Pancreas (tissue), 10 donors: Measurements from ENCODE around the gene SLC36A3. TPM values are rescaled to one million over a fixed set of nuclear protein-coding genes. Genes with fewer than 3 reads are reported as not detected.
"Not testable (repeated sequence)": the region's sequence is repeated elsewhere in the genome, so short reads cannot be mapped to it uniquely, and the experiment has no call there.

Source experiments
- ATAC-seq, 4 donors: fragments of 200-7000 bp; cut with Tn5 transposase; one replicate each; pipeline versions ENCODE4 v1.8.0 to v1.9.1; 2020; ENCODE audit warnings: mild to moderate bottlenecking in 4 of 4, moderate library complexity in 4 of 4
- DNase-seq, 6 donors: peaks; one replicate each; pipeline ENCODE4 v3.0.0-alpha.2; 2020
- FAIRE-seq: peaks from 2 replicates; lab custom pipeline; 2012; peaks lifted over from hg19 to GRCh38; lab: Jason Lieb, UNC
- H3K27ac ChIP-seq, 4 donors: fragments of 200-600 bp; sonication (generic); 1 replicate in 3 of 4; 2 replicates in 1 of 4; pipeline versions ENCODE4 v1.5.0 to v1.8.0; 2020
- H3K27me3 ChIP-seq, 4 donors: fragments of 200-600 bp; one replicate each; pipeline ENCODE4 v1.8.0; 2021
- H3K36me3 ChIP-seq, 3 donors: fragments of 200-600 bp; sonication (generic) in 1 of 3; one replicate each; pipeline versions ENCODE4 v1.5.0 to v1.8.0; 2020 to 2021
- H3K4me1 ChIP-seq, 3 donors: fragments of 200-600 bp; one replicate each; pipeline ENCODE4 v1.8.0; 2021
- H3K4me3 ChIP-seq, 4 donors: fragments of 200-600 bp; sonication (generic) in 2 of 4; one replicate each; pipeline versions ENCODE4 v1.5.0 to v1.8.0; 2020 to 2021
- H3K9me3 ChIP-seq, 4 donors: fragments of 200-600 bp; one replicate each; pipeline ENCODE4 v1.8.0; 2021
- whole genome bisulfite sequencing, 2 donors: extraction: QIAGEN DNeasy Blood & Tissue Kit; methylation state at CpG; one replicate each; pipeline ENCODE4 v1.1.7; 2013; 5-methylcytosine and 5-hydroxymethylcytosine counted together
- intact Hi-C, 3 donors: fragments of 100-400 bp; cut with DNase I; formaldehyde crosslinking; loops; one replicate each; pipeline versions ENCODE4 v1.11.1 to v1.14.2; 2022
- polyA plus RNA-seq, 2 donors: library from polyadenylated mRNA; stranded (reverse); fragments of 200-250 nt; gene quantifications; one replicate each; pipeline ENCODE4 v1.2.3, GENCODE V29; 2013
- total RNA-seq, 6 donors: library from RNA; stranded (reverse); fragmentation: NEBNext Ultra II Directional in 4 of 6; extraction: Animal tissue kit (Norgen Biotek cat#: 25700) in 4 of 6; gene quantifications; one replicate each; pipeline versions ENCODE4 v1.2.1 to v1.2.4, GENCODE V29; 2021 to 2023
- TF ChIP-seq, protein P1 (sequence below), 4 donors: fragments of 200-600 bp; sonication (generic) in 3 of 4; IDR thresholded peaks; one replicate each; pipeline versions ENCODE4 v1.5.0 to v1.8.0; 2021; ENCODE audit warnings: antibody characterized with exemption in 4 of 4
- donor health status: healthy with polysubstance abuse.
- donor health status: DM: no; HTN: no; CAD: no; lungs with moderate emphysema.
- donor health status: DM: no; HTN: no; CAD: no.
- donor health status: control.
- donor health status: control.
- donor health status: Bipolar disorder and iron deficiency.
- donor health status: DM: yes; HTN: yes; CAD: no.
- donor health status: DM: no; HTN: no; CAD: no.
- donor health status: DM: no; HTN: no; CAD: no.
- donor health status: DM: yes; HTN: yes; CAD: no.

SLC36A3 gene
- total and polyA plus RNA-seq, 8 donors, result not detected

- ATAC-seq, result no peak
- no peak overlapping the region for H3K4me3 ChIP-seq
Observed at GRCh38 chr5:151258816-151259215, 44.8 kb downstream of the SLC36A3 start.

DNA sequence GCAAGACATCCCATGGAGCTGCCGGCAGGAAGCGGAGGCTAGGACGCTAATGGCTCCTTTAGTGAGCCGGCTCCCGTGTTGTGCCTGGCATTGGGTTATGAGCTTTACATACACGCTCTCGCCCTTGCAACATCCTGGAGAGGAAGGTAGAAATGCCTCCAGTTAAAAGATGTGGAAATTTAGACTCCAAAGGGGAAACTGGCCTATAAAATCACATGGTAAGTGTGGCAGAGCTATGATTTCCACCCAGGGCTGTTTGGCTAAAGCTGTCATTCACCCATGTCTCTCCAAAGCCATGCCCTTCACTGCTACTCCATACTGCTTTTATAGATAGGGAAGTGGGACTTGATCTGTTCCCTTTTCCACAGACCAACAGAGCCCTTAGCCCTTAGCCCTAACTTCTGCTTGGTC is 45.4 kb downstream of the SLC36A3 start:
- peaks cover 0 to 8% (median 7%) of the 10 kb centered on the region in 3 donors for H3K4me1 ChIP-seq
- no peaks in the 10 kb centered on the region for H3K27me3 ChIP-seq
- TF ChIP-seq, protein P1, sequence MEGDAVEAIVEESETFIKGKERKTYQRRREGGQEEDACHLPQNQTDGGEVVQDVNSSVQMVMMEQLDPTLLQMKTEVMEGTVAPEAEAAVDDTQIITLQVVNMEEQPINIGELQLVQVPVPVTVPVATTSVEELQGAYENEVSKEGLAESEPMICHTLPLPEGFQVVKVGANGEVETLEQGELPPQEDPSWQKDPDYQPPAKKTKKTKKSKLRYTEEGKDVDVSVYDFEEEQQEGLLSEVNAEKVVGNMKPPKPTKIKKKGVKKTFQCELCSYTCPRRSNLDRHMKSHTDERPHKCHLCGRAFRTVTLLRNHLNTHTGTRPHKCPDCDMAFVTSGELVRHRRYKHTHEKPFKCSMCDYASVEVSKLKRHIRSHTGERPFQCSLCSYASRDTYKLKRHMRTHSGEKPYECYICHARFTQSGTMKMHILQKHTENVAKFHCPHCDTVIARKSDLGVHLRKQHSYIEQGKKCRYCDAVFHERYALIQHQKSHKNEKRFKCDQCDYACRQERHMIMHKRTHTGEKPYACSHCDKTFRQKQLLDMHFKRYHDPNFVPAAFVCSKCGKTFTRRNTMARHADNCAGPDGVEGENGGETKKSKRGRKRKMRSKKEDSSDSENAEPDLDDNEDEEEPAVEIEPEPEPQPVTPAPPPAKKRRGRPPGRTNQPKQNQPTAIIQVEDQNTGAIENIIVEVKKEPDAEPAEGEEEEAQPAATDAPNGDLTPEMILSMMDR (IDR thresholded peaks at IDR 0.05), result no peak
- H3K36me3 ChIP-seq, result no peaks in the 10 kb centered on the region
- intact Hi-C loops, result no loop called here
- FAIRE-seq, result no peak
- H3K4me3 ChIP-seq, result no peak overlapping the region
- H3K9me3 ChIP-seq, result no peaks in the 10 kb centered on the region
- peak overlapping the region in 1 of 4 donors; percentile 17 for H3K27ac ChIP-seq
- ATAC-seq, result peak in 2 of 4 donors; percentile 41 to 63
- no peak for DNase-seq
- WGBS, 2 donors, result 91 to 96% methylated on average over 7 of the region's 7 CpGs

More at GRCh38 chr5:151258816-151259215, 44.8 kb downstream of the SLC36A3 start:
- WGBS, 2 donors, result 0 to 97% methylated on average over 1 of the region's 1 CpG
- no peaks in the 10 kb centered on the region for H3K27me3 ChIP-seq
- H3K4me1 ChIP-seq, result peaks cover 0 to 7% (median 5%) of the 10 kb centered on the region in 3 donors
- H3K27ac ChIP-seq, result no peak overlapping the region
- DNase-seq, result no peak
- intact Hi-C loops, result no loop called here
- no peaks in the 10 kb centered on the region for H3K36me3 ChIP-seq
- no peaks in the 10 kb centered on the region for H3K9me3 ChIP-seq
- no peak for FAIRE-seq
- TF ChIP-seq, protein P1 (IDR thresholded peaks at IDR 0.05), result no peak

DNA sequence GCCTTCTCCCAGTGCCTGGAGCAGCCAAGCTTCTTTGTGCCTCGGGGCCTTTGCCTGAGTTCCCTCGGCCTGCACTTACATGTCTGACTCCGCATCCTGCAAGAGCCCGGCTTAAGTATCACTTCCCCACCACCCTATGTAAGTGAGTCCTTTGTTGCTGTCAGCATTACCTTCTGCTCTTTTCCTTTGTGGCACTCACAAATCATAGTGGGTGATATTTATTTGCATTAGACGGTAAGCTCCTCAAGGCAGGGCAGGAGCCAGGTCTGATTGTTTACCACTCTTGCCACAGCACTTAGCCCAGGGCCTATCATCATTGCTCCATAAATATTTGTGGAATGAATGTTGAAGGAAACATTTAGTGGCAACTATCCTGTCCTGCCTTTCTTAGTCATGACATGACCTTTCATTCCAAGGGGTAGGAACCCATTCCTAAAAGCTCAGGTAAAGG is 45.8 kb downstream of the SLC36A3 start:
- H3K4me1 ChIP-seq, result peaks cover 0 to 8% (median 7%) of the 10 kb centered on the region in 3 donors
- no peaks in the 10 kb centered on the region for H3K27me3 ChIP-seq
- H3K27ac ChIP-seq, result peak overlapping the region in 1 of 4 donors; percentile 17
- TF ChIP-seq, protein P1 (IDR thresholded peaks at IDR 0.05), result no peak
- H3K4me3 ChIP-seq, result no peak overlapping the region
- FAIRE-seq (no peak), DNase-seq (no peak), ATAC-seq (no peak)
- no peaks in the 10 kb centered on the region for H3K36me3 ChIP-seq
- WGBS, 2 donors, result 79 to 85% methylated on average over 5 of the region's 5 CpGs
- intact Hi-C loops, result no loop called here
- H3K9me3 ChIP-seq, result no peaks in the 10 kb centered on the region

GRCh38 chr5:151255621-151256286 is 47.8 kb downstream of the SLC36A3 start:
- DNase-seq (no peak), ATAC-seq (no peak), FAIRE-seq (no peak)
- WGBS, 2 donors, result 94 to 95% methylated on average over 3 of the region's 3 CpGs
- H3K27me3 ChIP-seq, result no peaks in the 10 kb centered on the region
- intact Hi-C loops, result no loop called here
- H3K4me3 ChIP-seq, result no peak overlapping the region
- no peaks in the 10 kb centered on the region for H3K9me3 ChIP-seq
- peaks cover 0 to 8% (median 7%) of the 10 kb centered on the region in 3 donors for H3K4me1 ChIP-seq
- H3K36me3 ChIP-seq, result no peaks in the 10 kb centered on the region
- TF ChIP-seq, protein P1 (IDR thresholded peaks at IDR 0.05), result no peak
- H3K27ac ChIP-seq, result no peak overlapping the region

- H3K27me3 ChIP-seq, H3K4me1 ChIP-seq, H3K27ac ChIP-seq, H3K9me3 ChIP-seq, intact Hi-C loops, H3K4me3 ChIP-seq, DNase-seq, FAIRE-seq, H3K36me3 ChIP-seq, ATAC-seq: not testable (repeated sequence)
- WGBS, 2 donors, result 94 to 98% methylated on average over 5 of the region's 5 CpGs
Observed at GRCh38 chr5:151254990-151255389, 48.6 kb downstream of the SLC36A3 start.
